Lower lobe of right lung (tissue), 2 donors: ENCODE data around the gene RNF146. TPM values are rescaled to one million over a fixed set of nuclear protein-coding genes. Genes with fewer than 3 reads are reported as not detected.

Source experiments
- ATAC-seq, 2 donors: fragments of 200-7000 bp; cut with Tn5 transposase; one replicate each; pipeline ENCODE4 v1.9.1; 2020 to 2022; ENCODE audit warnings: mild to moderate bottlenecking in 2 of 2, moderate library complexity in 2 of 2
- DNase-seq: peaks from one replicate; pipeline ENCODE4 v3.0.0-alpha.2; 2020
- H3K27ac ChIP-seq: fragments of 200-600 bp; one replicate; pipeline ENCODE4 v1.8.0; 2022
- H3K27me3 ChIP-seq: fragments of 200-600 bp; one replicate; pipeline ENCODE4 v1.8.0; 2022; ENCODE audit warnings: low read depth
- H3K36me3 ChIP-seq: fragments of 200-600 bp; one replicate; pipeline ENCODE4 v1.8.0; 2022; ENCODE audit warnings: mild to moderate bottlenecking
- H3K4me1 ChIP-seq: fragments of 200-600 bp; one replicate; pipeline ENCODE4 v1.8.0; 2022
- H3K4me3 ChIP-seq: fragments of 200-600 bp; one replicate; pipeline ENCODE4 v1.8.0; 2022; ENCODE audit warnings: mild to moderate bottlenecking
- H3K9me3 ChIP-seq: fragments of 200-600 bp; one replicate; pipeline ENCODE4 v1.8.0; 2022
- CTCF ChIP-seq: fragments of 200-600 bp; IDR thresholded peaks from one replicate; pipeline ENCODE4 v1.8.0; 2022; ENCODE audit warnings: antibody characterized with exemption, mild to moderate bottlenecking
- intact Hi-C: fragments of 100-400 bp; cut with DNase I; formaldehyde crosslinking; loops from one replicate; pipeline ENCODE4 v1.11.0; 2022
- total RNA-seq: library from RNA; stranded (reverse); fragmentation: NEBNext Ultra II Directional; extraction: Animal tissue kit (Norgen Biotek cat#: 25700); gene quantifications from one replicate; pipeline ENCODE4 v1.2.1, GENCODE V29; 2021
- donor health status: DM: no; HTN: yes; CAD: no; lungs with severe emphysema.

The RNF146 gene
- total RNA-seq, 1 donor from 2014 or later, result 61.7 TPM

GRCh38 chr6:127243501-127243900, 23.2 kb upstream of the RNF146 start:
- Histone ChIP-seq H3K9me3 (no peaks in the 10 kb centered on the region), H3K27ac (no peak overlapping the region), H3K27me3 (no peaks in the 10 kb centered on the region), H3K4me3 (no peak overlapping the region), H3K4me1 (no peaks in the 10 kb centered on the region), H3K36me3 (no peaks in the 10 kb centered on the region)
- intact Hi-C loops, result no loop called here
- no peak for TF ChIP-seq CTCF
- no peak for DNase-seq
- no peak for ATAC-seq

GRCh38 chr6:127247114-127248096, 19.3 kb upstream of the RNF146 start:
- H3K27ac ChIP-seq, result no peak overlapping the region
- H3K4me3 ChIP-seq, result no peak overlapping the region
- no peak for DNase-seq
- H3K27me3 ChIP-seq, result no peaks in the 10 kb centered on the region
- intact Hi-C loops, result no loop called here
- no peaks in the 10 kb centered on the region for H3K4me1 ChIP-seq
- TF ChIP-seq CTCF, result no peak
- H3K36me3 ChIP-seq, result no peaks in the 10 kb centered on the region
- H3K9me3 ChIP-seq, result no peaks in the 10 kb centered on the region
- no peak for ATAC-seq

GRCh38 chr6:127249621-127250020, 17.0 kb upstream of the RNF146 start:
- Histone ChIP-seq H3K4me1 (no peaks in the 10 kb centered on the region), H3K36me3 (no peaks in the 10 kb centered on the region), H3K4me3 (no peak overlapping the region), H3K9me3 (no peaks in the 10 kb centered on the region), H3K27ac (no peak overlapping the region), H3K27me3 (no peaks in the 10 kb centered on the region)
- TF ChIP-seq CTCF, result no peak
- ATAC-seq (no peak), DNase-seq (no peak)
- intact Hi-C loops, result no loop called here

- H3K4me1 ChIP-seq, result no peaks in the 10 kb centered on the region
- H3K36me3 ChIP-seq, result no peaks in the 10 kb centered on the region
- no peak for TF ChIP-seq CTCF
- no peaks in the 10 kb centered on the region for H3K27me3 ChIP-seq
- ATAC-seq (no peak), DNase-seq (peak; percentile 42)
- no peak overlapping the region for H3K27ac ChIP-seq
- no peak overlapping the region for H3K4me3 ChIP-seq
- no peaks in the 10 kb centered on the region for H3K9me3 ChIP-seq
- intact Hi-C loops, result no loop called here
These were observed 11.4 kb upstream of the RNF146 start for GRCh38 chr6:127255286-127255685.

GRCh38 chr6:127262896-127263295, 3.8 kb upstream of the RNF146 start:
- ATAC-seq (no peak), DNase-seq (no peak)
- Histone ChIP-seq H3K27ac (no peak overlapping the region), H3K4me3 (no peak overlapping the region), H3K27me3 (no peaks in the 10 kb centered on the region), H3K36me3 (no peaks in the 10 kb centered on the region), H3K4me1 (peaks cover 6% of the 10 kb centered on the region), H3K9me3 (no peaks in the 10 kb centered on the region)
- intact Hi-C loops, result no loop called here
- no peak for TF ChIP-seq CTCF
